GM12892 (cell line): Measurements from ENCODE around the gene KIAA1549.

Source experiments
- POLR2A ChIP-seq: IDR thresholded peaks from 2 replicates; pipeline ENCODE4 v1.6.1; 2011; ENCODE audit warnings: low read depth, low read length, control low read depth
- POLR2AphosphoS5 ChIP-seq: IDR thresholded peaks from 2 replicates; pipeline ENCODE4 v1.6.1; 2011; ENCODE audit warnings: low read depth, low read length, control low read depth
- TAF1 ChIP-seq: IDR thresholded peaks from 2 replicates; pipeline ENCODE4 v1.6.1; 2011; ENCODE audit warnings: low read depth, mild to moderate bottlenecking, control low read depth, low read length, borderline replicate concordance

DNA sequence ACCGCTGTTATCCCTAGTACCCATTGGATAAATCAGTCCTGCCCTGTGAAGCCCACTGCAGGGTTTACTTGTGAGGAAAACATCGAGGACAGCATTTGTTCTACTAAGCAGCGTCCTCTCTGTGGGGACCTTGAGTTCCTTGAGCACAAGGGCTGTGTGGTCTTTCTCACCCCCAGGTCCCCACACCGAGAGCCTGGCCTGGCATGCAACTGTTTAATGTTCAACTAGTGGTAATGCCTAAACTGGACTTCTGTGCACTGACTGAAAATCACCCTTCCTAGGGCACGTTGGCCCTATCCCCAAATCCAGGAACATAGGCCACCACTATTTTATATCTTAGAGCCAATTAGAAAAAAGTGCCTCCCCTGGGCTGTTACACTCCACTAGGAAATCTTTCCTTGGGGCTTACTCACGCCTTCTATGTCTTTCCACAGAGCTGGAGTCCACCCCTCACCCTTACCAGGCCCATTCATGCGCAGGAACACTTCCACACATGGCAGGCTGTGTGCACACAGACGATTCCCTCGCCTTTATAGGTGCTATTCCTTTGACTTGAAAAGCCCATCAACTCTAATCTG, 185.1 kb downstream of the KIAA1549 start:
- TF ChIP-seq POLR2AphosphoS5 (no peak), POLR2A (no peak), TAF1 (no peak)
